ENCODE results near the gene TRPV3. TPM values are rescaled to one million over a fixed set of nuclear protein-coding genes. Genes with fewer than 3 reads are reported as not detected.
"Not testable (repeated sequence)": the region's sequence is repeated elsewhere in the genome, so short reads cannot be mapped to it uniquely, and the experiment has no call there.

TRPV3 gene
- total RNA-seq, 1 donor from 2014 or later: 1.0 TPM

DNA sequence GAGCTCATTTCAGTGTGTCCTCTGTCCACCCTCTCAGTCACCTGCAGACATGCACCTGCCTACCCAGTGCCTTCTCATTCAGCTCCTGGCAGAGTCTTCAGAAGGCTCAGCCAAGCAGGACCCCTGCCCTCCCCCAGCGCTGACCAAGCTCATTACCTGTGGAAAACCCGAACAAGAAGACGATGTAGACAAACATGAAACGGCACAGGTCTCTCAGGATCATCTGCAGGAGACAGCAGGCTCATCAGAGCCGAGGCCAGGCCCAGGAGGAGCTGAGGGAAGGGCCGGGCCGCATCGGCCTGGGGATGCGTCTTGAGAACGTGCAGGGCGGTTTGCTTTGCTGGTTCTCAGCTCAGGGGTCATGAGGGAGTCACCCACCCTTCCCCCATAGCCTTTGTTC, 19.4 kb upstream of the TRPV3 start:
- DNase-seq (no peak), ATAC-seq (ENCODE audit: poor library complexity) (no peak)
- intact Hi-C loops (cut with DNase I): no loop called here

DNA sequence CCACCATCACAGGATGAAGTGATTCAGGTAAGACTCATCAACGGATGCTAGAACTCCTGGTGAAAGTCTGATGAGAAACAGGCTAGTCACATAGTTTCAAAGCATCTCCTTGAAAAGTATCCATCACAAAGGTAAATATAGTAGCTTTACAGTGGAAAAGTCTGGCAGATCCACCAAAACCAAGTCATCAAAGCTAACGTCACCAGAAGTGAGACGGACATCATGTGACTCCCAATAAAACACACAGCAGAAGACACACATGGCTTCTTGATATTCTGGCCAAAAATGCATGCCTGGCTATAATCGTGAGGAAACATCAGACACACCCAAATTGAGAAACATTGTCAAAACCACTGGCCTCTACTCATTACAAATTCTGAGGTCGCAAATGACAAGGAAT, 17.9 kb upstream of the TRPV3 start:
- intact Hi-C loops (cut with DNase I): no loop called here
- ATAC-seq (ENCODE audit: poor library complexity): no peak

DNA sequence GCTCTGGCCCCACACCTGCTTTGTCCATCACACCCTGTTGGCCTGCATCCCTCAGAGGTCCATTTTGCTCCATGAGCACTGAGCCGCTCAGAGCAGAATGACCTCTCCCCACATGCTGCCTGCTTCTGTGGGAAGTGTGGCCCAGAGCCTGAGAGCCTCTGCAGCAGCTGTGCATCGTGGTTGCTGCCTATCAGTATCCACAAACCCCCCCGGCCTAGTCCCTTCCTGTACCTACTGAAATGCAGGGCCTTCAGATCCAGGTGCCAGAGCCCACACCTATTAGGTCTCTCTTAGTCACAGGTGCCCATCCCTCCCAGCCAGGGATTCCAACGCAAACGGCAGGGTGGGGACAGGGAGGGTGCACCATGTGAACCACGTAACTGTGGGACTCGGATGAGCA, 16.6 kb upstream of the TRPV3 start:
- peak; percentile 4 for DNase-seq
- no peak for ATAC-seq (ENCODE audit: poor library complexity)
- intact Hi-C loops (cut with DNase I): no loop called here

More for the DNA sequence above, 17.9 kb upstream of the TRPV3 start:
- no peak for DNase-seq

DNA sequence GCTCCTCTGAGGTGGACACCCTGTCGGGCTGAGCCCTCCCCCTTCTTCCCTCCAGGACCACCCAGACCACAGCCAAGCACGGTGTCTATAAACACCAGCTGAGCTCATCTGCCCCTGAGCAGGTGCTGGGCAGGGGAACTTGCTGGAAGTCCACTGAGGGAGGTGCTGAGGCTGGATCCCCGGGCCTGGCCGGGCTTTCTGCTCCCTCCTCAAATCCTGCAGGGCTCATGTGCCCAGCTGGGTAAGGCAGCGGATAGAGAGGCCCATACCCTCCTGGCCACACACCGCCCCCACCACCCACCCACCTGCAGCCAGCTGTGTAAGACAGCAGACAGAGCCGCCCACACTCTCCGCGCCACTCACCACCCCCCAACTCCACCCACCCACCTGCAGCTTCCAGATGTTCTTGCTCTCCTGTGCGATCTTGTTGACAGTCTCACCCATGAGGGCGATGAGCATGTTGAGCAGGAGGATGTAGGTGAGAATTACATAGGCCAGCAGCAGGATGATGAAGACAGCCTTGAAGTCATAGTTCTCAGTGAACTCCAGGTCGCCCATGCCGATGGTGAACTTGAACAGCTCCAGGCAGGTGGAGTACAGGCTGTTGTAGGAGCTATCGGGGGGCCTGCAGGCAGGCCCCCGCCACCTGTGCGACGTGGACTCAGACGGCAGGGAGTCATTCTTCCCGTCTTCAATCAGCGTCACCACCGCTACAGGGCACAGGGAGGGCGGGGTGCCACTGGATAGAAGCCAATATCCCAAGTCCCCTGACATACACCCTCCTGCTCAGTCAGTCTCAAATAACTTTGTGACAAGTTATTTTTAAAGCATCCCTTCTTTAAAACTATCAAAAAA, 15.9 kb upstream of the TRPV3 start:
- DNase-seq: peak; percentile 13
- intact Hi-C loops (cut with DNase I): no loop called here
- ATAC-seq (ENCODE audit: poor library complexity): no peak

DNA sequence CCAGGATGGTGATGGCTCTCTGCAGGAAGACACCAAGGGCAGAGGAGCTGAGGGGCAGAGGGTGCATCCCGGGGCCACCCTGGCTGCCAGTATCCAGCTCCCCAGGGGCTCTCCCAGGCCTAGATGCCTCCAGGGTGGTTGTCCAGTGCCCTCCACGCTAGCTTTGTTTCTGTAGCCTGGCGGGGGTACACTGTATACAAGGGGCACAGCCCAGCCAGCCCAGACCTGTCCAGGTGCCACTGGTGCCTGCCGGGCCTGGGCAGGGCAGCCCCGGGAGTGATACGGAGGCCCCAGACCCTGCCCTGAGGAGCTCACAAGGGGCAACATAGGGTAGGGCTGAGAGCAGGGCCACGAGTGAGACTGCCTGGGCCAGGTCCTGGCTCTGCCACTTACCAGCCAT, 14.6 kb upstream of the TRPV3 start:
- ATAC-seq (ENCODE audit: poor library complexity) (no peak), DNase-seq (peak; percentile 2)
- intact Hi-C loops (cut with DNase I): no loop called here

DNA sequence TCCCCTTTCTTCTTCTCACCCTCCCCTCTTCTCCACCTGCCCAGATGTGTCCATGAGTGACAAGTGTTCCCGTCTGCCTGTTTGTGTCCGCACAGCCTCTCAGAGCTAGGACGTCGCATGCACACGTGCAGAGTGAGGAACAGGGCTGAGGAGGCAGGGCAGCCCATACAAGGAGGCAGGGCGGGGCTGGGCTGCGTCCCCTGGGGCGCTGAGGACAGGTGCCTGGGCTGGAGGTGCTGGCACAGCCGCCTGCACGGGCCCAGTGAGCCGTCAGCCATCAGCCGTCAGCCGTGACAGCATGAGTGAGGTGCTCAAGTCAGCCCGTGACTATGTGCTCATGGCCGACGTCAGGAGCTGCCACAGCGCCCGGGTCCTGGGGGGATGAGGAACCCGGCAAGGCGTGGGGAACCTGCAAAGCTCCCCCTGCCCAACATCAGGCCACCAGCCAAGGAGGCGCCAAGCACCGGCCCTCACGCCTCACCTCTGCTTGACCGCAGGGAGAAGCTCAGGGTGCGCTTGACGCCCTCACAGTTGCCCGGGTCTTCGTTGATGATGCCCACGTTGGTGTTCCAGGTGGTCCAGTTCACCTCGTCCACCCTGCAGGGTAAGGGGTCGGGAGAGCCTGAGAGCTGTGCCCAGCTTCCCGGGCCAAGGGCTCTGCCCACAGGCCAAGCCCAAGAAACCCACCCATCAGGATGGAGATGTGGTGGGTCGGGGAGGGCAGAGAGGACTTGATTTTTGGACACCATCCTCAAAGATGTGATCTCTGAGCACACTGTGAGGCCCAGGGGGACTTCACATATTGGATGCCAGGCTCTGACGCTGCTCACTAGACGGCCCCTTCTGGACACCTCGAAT, 13.7 kb upstream of the TRPV3 start:
- ATAC-seq (ENCODE audit: poor library complexity) (no peak), DNase-seq (peak; percentile 39)
- intact Hi-C loops (cut with DNase I): no loop called here

DNA sequence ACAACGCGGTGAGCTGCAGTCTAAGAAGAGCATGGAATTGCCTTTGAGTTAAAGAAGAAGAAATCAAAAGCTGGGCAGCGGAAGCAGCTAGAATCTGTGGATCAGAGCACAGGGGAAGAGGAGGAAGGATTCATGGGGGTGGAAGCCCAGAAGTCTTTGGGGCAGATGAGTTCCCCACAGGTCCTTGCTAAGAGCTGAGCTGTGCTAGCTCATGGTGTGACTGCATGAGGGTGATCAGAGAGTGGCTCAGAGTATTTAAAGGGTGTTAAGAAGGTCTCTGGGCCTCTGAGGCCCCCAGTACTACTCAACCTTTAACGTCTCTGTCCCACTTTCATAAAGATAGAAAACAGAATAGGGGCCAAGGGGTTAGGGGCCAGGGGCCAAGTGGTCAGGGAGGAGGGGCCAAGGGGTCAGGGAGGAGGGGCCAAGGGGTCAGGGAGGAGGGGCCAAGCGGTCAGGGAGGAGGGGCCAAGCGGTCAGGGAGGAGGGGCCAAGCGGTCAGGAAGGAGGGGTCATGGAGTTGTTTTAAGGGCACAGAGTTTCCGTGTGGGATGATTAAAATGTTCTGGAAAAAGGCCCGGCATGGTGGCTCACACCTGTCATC, 12.0 kb upstream of the TRPV3 start:
- DNase-seq (peak; percentile 6), ATAC-seq (ENCODE audit: poor library complexity) (no peak)
- intact Hi-C loops (cut with DNase I): no loop called here

DNA sequence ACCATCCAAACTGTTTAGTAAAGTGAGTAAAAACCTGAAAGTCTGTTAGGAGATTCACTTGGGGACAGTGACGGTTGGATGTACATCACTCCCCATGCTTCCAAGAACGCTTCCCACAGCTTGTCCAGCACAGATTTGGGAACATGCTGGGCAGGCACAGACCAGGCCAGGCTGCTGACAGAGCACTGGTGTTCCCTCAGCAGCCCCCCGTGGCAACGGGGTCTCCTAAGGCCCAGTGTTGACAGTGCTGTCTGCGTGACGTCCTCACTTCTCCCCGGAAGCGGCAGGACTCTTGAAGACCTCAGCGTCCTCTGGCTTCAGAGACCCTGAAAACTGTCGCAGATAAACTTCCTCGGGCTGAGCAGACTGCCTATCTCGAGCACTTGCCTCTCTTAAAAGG, 8.9 kb upstream of the TRPV3 start:
- DNase-seq: peak; percentile 20
- no peak for ATAC-seq (ENCODE audit: poor library complexity)
- intact Hi-C loops (cut with DNase I): no loop called here

DNA sequence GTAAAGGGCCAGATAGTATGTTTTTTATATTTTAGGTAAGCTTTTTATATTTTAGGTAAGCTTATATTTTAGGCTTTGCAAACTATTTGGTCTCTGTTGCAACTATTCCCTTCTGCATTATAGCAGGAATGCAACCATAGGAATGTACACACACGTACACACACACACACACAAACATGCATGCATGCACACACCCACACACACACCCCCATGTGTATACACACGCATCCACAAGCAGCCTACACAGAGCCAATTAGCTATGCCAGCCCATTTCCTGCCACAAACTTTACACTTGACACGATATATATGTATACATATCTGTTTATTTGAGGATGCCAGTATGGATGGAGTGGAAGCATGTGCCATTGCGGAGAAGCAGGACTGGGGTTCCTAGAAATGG, 7.5 kb upstream of the TRPV3 start:
- peak; percentile 2 for DNase-seq
- ATAC-seq (ENCODE audit: poor library complexity): no peak
- intact Hi-C loops (cut with DNase I): no loop called here

DNA sequence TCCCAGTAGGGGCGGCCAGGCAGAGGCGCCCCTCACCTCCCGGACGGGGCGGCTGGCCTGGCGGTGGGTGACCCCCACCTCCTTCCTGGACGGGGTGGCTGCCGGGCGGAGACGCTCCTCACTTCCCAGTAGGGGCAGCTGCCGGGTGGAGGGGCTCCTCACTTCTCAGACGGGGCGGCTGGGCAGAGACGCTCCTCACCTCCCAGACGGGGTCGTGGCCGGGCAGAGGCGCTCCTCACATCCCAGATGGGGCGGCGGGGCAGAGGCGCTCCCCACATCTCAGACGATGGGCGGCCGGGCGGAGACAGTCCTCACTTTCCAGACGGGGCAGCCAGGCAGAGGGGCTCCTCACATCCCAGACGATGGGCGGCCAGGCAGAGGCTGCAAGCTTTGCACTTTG, 6.6 kb upstream of the TRPV3 start:
- ATAC-seq (ENCODE audit: poor library complexity); intact Hi-C loops (cut with DNase I): not testable (repeated sequence)

DNA sequence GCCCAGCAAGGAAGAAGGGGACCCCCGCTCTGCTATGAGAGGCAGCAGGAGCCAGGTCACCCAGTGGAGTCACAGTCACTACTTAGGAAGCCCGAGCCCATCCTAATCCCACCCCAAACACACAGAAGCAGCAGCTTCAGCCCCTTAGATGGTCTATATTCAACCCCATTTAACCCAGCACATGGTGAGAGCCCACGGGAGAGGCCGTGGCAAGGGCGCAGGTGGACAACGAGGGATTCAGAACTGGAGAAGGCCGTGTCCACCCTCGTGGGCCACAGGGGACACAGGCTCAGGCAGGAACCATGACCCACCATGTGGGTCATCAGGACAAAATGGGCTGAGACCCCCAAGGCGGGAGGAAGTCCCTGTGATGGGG, 1.6 kb upstream of the TRPV3 start:
- no peak for ATAC-seq (ENCODE audit: poor library complexity)
- intact Hi-C loops (cut with DNase I): no loop called here
- DNase-seq: peak; percentile 30

More for the DNA sequence above, 6.6 kb upstream of the TRPV3 start:
- DNase-seq: not testable (repeated sequence)

DNA sequence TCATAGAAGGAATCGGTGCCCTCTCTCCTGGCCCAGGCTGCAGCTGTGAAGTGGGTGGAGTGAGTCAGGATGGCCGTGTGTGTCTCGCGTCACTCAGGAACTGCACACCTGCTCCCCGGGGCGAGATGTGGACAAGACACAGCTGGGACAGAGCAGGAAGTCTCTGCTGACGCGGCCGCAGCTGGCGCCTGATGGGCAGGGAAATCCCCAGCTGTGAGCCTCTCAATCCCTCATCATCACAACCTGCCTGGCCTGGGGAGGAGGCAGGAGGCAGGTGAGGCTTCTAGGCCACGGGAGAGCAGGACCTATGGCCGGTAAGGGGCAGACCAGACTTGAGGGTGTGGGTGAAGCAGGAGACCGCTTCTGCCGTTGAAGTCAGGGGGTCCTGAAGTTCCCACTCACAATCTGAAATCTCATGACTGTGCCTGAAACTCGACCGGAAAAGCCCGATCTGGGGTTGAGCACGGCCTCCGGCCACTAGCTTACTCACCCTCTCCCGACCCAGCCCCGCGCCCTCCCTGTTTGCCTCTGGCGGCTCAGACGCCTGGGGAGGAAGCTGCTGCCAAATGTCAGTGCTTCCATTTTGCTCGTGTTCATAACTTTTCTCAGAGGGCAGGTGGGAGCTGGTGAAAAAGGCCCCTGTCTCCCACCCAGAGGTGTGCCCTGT, 1.1 kb upstream of the TRPV3 start:
- intact Hi-C loops (cut with DNase I): no loop called here
- DNase-seq: peak; percentile 32
- ATAC-seq (ENCODE audit: poor library complexity): no peak

DNA sequence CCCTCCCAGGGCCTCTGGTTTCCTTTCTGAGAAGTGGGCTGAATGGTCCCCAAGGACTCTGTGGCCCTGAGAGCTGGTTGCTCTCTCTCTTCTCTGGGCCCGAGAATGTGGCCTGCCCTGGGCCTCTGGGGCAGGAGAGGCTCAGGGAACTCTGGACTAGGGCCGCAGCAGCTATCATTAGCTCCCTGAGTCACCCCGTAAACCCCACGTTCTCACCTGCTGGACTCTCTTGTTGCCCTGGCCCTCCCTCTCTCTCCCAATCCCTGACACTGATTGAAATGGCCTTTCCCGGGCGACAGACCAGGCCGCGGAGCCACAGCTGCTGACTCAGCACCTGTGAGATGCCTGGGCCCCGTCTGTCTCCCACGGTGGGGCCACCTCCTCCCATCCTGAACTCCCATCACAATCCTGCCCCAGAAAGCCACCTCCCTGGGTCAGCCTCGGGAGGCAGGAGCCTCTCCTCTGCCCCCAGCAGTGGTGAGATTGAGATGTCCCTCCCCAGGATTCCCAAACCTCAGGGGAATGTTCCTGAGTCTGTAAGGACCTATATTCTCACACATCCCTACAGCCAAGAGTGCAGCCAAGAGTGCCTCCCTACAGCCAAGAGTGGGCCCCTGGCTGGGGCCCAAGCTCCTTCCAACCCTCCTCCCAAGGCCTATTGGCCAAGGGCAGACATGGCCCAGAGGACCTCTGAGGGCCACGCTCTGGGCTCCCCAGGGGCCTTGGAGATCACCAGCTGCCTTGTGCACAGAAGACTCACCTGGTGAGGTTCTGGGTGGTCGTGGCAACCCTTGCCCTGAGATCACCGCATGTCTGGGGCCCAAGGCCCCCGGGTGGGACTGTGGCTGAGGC, 470 bp downstream of the TRPV3 start:
- DNase-seq (peak; percentile 18), ATAC-seq (ENCODE audit: poor library complexity) (no peak)
- intact Hi-C loops (cut with DNase I): no loop called here

DNA sequence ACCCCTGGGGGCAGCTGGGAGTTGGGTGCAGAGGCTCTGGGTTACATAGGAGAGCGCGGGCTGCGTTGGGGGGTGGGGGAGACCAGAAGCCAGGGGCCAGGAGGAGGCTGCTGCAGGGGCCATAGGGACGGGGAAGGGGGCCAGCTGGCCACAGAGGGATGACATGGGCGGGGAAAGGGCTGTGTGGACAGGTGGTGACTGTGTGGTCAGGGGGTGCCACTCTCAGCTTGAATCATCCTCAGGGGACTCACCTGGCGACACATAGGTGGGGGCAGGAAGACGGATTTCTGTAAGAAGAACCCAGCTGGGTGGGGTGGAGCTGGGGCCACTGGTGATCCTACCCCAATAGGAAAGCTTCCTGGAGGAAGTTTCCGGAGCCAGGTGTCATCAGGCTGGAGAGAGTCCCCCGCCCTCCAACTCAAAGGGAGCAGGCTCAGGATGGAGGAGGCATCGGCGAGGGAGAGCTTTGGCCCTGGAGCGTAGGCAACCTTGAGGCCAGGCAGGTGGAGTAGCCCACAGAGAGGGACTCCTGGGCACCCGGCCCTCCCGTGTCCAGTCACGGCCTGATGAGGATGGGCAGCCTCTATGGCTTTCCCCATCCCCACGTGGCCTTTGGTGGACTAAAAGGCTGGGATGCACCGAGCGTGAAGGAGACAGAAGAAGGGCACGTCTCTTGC, 1.2 kb downstream of the TRPV3 start:
- ATAC-seq (ENCODE audit: poor library complexity) (no peak), DNase-seq (peak; percentile 27)
- intact Hi-C loops (cut with DNase I): no loop called here

DNA sequence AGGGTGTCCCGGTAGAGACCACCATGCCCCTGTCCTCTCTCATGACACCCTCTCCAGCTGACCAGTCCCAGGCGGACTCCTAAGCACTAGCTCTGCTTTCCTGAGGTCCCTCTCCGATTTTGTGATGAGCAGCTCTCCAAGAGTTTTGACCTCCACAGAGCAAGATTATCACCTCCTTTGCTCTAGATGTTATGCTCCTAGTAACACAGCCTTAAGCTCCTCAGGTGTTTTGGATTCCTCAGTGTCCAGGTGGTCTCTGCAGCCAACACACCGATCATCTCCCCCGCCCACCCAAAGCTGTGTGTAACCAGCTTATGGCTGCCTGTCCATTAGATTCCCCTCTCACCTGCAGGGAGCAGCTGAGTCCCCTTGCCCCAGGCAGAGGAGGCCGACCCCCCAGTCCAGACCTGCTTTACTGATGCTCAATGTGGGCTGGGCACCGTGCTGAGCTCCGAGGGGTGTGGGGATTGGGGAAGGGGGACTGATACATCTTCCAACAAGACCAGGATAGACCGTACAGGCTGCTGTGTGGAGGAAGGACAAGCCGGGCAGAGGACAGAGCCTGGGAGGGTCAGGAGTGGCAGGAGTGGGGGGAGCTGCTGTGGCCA, 2.3 kb downstream of the TRPV3 start:
- DNase-seq (peak; percentile 20), ATAC-seq (ENCODE audit: poor library complexity) (no peak)
- intact Hi-C loops (cut with DNase I): no loop called here

DNA sequence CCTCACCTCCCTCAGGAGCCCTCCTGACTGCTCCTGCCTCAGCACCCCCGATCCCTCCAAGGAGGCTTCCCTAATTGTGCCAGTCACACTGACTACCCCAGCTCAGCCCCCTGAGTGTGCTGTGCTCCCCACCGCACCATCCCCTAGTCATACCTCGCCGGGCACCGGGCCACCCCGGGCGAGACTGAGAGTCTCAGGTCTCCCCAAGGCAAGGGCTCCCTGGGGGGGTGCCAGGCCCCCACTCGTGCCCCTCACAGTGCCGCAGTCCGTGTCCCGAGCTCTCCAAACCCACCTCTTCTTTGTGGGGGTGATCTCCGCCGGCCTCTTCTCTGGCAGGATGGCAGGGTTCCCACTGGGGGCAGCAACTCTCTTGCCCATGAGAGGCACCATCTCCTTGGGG, 3.2 kb downstream of the TRPV3 start:
- ATAC-seq (ENCODE audit: poor library complexity): no peak
- DNase-seq: peak; percentile 31
- intact Hi-C loops (cut with DNase I): no loop called here

Data from Right ventricle myocardium superior (tissue), 1 donor.